GM23338 (cell line): Measurements from ENCODE around the gene KRT8.

Experiments
- CREB1 ChIP-seq: fragments of 250-450 bp; sonication (Bioruptor Pico); IDR thresholded peaks from 2 replicates; pipeline ENCODE4 v1.5.0; 2020; ENCODE audit warnings: low read depth, mild to moderate bottlenecking, moderate library complexity
- EZH2 ChIP-seq: fragments of 200-600 bp; sonication (generic); IDR thresholded peaks from one replicate; pipeline ENCODE4 v1.8.0; 2017; ENCODE audit warnings: antibody characterized with exemption, mild to moderate bottlenecking, low read depth; ENCODE audit not compliant: unreplicated experiment
- EZH2phosphoT487 ChIP-seq: fragments of 200-600 bp; sonication (generic); IDR thresholded peaks from one replicate; pipeline ENCODE4 v1.8.1; 2018; ENCODE audit warnings: antibody characterized with exemption; ENCODE audit not compliant: unreplicated experiment
- POLR2AphosphoS5 ChIP-seq: IDR thresholded peaks from 2 replicates; pipeline ENCODE4 v1.6.1; 2016; ENCODE audit warnings: antibody characterized with exemption, low read depth
- STAT1 ChIP-seq: IDR thresholded peaks from one replicate; pipeline ENCODE4 v1.6.1; 2016; ENCODE audit warnings: antibody characterized with exemption; ENCODE audit not compliant: unreplicated experiment
- TF ChIP-seq, protein P1 (sequence below): fragments of 250-450 bp; sonication (Bioruptor Pico); IDR thresholded peaks from 2 replicates; pipeline ENCODE4 v1.5.0; 2020; ENCODE audit warnings: mild to moderate bottlenecking, moderate library complexity
- TF ChIP-seq, protein P2 (sequence below), 2 experiments: fragments of 200-600 bp in 1 of 2; sonication (generic) in 1 of 2; conservative IDR thresholded peaks; 2 replicates each; pipeline versions ENCODE4 v1.5.1 to v1.6.1; 2016 to 2017; ENCODE audit warnings: antibody characterized with exemption in 2 of 2, low read depth in 2 of 2, mild to moderate bottlenecking in 2 of 2, moderate library complexity in 1 of 2
- TF ChIP-seq, protein P3 (sequence below): IDR thresholded peaks from one replicate; pipeline ENCODE4 v1.6.1; 2018; ENCODE audit warnings: antibody characterized with exemption; ENCODE audit not compliant: unreplicated experiment

DNA sequence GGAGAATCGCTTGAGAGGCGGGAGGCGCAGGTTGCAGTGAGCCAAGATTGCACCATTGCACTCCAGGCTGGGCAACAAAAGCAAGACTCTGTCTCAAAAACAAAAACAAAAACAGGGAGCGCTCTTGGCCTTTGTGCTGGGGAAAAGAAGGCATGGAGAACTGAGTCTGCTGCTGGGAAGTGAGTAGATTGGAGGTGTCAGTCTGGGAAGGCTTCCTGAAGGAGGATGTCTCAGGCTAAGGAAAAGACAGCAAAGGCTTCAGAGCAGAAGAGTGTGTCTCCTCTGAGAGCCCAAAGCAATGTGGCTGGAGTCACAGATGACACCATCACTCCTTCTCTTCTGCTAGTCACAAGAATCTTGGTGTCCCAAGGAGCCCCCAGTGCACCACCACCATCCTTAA, 23.1 kb upstream of the KRT8 start:
- TF ChIP-seq, protein P1, sequence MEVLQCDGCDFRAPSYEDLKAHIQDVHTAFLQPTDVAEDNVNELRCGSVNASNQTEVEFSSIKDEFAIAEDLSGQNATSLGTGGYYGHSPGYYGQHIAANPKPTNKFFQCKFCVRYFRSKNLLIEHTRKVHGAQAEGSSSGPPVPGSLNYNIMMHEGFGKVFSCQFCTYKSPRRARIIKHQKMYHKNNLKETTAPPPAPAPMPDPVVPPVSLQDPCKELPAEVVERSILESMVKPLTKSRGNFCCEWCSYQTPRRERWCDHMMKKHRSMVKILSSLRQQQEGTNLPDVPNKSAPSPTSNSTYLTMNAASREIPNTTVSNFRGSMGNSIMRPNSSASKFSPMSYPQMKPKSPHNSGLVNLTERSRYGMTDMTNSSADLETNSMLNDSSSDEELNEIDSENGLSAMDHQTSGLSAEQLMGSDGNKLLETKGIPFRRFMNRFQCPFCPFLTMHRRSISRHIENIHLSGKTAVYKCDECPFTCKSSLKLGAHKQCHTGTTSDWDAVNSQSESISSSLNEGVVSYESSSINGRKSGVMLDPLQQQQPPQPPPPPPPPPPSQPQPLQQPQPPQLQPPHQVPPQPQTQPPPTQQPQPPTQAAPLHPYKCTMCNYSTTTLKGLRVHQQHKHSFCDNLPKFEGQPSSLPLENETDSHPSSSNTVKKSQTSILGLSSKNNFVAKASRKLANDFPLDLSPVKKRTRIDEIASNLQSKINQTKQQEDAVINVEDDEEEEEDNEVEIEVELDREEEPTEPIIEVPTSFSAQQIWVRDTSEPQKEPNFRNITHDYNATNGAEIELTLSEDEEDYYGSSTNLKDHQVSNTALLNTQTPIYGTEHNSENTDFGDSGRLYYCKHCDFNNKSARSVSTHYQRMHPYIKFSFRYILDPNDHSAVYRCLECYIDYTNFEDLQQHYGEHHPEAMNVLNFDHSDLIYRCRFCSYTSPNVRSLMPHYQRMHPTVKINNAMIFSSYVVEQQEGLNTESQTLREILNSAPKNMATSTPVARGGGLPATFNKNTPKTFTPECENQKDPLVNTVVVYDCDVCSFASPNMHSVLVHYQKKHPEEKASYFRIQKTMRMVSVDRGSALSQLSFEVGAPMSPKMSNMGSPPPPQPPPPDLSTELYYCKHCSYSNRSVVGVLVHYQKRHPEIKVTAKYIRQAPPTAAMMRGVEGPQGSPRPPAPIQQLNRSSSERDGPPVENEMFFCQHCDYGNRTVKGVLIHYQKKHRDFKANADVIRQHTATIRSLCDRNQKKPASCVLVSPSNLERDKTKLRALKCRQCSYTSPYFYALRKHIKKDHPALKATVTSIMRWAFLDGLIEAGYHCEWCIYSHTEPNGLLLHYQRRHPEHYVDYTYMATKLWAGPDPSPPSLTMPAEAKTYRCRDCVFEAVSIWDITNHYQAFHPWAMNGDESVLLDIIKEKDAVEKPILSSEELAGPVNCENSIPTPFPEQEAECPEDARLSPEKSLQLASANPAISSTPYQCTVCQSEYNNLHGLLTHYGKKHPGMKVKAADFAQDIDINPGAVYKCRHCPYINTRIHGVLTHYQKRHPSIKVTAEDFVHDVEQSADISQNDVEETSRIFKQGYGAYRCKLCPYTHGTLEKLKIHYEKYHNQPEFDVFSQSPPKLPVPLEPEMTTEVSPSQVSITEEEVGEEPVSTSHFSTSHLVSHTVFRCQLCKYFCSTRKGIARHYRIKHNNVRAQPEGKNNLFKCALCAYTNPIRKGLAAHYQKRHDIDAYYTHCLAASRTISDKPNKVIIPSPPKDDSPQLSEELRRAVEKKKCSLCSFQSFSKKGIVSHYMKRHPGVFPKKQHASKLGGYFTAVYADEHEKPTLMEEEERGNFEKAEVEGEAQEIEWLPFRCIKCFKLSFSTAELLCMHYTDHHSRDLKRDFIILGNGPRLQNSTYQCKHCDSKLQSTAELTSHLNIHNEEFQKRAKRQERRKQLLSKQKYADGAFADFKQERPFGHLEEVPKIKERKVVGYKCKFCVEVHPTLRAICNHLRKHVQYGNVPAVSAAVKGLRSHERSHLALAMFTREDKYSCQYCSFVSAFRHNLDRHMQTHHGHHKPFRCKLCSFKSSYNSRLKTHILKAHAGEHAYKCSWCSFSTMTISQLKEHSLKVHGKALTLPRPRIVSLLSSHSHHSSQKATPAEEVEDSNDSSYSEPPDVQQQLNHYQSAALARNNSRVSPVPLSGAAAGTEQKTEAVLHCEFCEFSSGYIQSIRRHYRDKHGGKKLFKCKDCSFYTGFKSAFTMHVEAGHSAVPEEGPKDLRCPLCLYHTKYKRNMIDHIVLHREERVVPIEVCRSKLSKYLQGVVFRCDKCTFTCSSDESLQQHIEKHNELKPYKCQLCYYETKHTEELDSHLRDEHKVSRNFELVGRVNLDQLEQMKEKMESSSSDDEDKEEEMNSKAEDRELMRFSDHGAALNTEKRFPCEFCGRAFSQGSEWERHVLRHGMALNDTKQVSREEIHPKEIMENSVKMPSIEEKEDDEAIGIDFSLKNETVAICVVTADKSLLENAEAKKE (CRISPR knock-in tag) = no peak
- TF ChIP-seq, protein P2, sequence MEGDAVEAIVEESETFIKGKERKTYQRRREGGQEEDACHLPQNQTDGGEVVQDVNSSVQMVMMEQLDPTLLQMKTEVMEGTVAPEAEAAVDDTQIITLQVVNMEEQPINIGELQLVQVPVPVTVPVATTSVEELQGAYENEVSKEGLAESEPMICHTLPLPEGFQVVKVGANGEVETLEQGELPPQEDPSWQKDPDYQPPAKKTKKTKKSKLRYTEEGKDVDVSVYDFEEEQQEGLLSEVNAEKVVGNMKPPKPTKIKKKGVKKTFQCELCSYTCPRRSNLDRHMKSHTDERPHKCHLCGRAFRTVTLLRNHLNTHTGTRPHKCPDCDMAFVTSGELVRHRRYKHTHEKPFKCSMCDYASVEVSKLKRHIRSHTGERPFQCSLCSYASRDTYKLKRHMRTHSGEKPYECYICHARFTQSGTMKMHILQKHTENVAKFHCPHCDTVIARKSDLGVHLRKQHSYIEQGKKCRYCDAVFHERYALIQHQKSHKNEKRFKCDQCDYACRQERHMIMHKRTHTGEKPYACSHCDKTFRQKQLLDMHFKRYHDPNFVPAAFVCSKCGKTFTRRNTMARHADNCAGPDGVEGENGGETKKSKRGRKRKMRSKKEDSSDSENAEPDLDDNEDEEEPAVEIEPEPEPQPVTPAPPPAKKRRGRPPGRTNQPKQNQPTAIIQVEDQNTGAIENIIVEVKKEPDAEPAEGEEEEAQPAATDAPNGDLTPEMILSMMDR (conservative IDR thresholded peaks at IDR 0.05; ENCODE audit: low read depth in 2 of 2) = no peak
- TF ChIP-seq POLR2AphosphoS5 (no peak), CREB1 (CRISPR knock-in tag) (no peak), EZH2 (no peak), EZH2phosphoT487 (no peak), STAT1 (no peak)
- TF ChIP-seq, protein P3, sequence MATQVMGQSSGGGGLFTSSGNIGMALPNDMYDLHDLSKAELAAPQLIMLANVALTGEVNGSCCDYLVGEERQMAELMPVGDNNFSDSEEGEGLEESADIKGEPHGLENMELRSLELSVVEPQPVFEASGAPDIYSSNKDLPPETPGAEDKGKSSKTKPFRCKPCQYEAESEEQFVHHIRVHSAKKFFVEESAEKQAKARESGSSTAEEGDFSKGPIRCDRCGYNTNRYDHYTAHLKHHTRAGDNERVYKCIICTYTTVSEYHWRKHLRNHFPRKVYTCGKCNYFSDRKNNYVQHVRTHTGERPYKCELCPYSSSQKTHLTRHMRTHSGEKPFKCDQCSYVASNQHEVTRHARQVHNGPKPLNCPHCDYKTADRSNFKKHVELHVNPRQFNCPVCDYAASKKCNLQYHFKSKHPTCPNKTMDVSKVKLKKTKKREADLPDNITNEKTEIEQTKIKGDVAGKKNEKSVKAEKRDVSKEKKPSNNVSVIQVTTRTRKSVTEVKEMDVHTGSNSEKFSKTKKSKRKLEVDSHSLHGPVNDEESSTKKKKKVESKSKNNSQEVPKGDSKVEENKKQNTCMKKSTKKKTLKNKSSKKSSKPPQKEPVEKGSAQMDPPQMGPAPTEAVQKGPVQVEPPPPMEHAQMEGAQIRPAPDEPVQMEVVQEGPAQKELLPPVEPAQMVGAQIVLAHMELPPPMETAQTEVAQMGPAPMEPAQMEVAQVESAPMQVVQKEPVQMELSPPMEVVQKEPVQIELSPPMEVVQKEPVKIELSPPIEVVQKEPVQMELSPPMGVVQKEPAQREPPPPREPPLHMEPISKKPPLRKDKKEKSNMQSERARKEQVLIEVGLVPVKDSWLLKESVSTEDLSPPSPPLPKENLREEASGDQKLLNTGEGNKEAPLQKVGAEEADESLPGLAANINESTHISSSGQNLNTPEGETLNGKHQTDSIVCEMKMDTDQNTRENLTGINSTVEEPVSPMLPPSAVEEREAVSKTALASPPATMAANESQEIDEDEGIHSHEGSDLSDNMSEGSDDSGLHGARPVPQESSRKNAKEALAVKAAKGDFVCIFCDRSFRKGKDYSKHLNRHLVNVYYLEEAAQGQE = no peak
